DOHH2 (cell line): Measurements from ENCODE around the gene SMC5.

Source experiments
- H3F3A ChIP-seq: fragments of 200-600 bp; sonication (generic), shearing (Covaris generic); 2 replicates; pipeline ENCODE4 v1.6.0; 2016; ENCODE audit warnings: antibody characterized with exemption, mild to moderate bottlenecking; ENCODE audit not compliant: control insufficient read depth, insufficient read depth
- H3K27ac ChIP-seq: fragments of 200-600 bp; sonication (generic); 2 replicates; pipeline ENCODE4 v1.5.1; 2014; ENCODE audit warnings: low read depth, mild to moderate bottlenecking, low read length, moderate library complexity
- H3K27me3 ChIP-seq: fragments of 200-600 bp; sonication (generic); 2 replicates; pipeline ENCODE4 v1.6.1; 2014; ENCODE audit warnings: mild to moderate bottlenecking, low read length, mixed read lengths; ENCODE audit not compliant: control insufficient read depth
- H3K36me3 ChIP-seq: fragments of 200-600 bp; sonication (generic); 2 replicates; pipeline ENCODE4 v1.6.1; 2014; ENCODE audit warnings: mild to moderate bottlenecking, low read length, moderate library complexity, mixed read lengths; ENCODE audit not compliant: control insufficient read depth
- H3K4me1 ChIP-seq: fragments of 200-600 bp; sonication (generic); 2 replicates; pipeline ENCODE4 v1.6.1; 2014; ENCODE audit warnings: mild to moderate bottlenecking, low read length, mixed read lengths; ENCODE audit not compliant: control insufficient read depth
- H3K4me2 ChIP-seq: fragments of 200-600 bp; sonication (generic); 2 replicates; pipeline ENCODE4 v1.6.0; 2014; ENCODE audit warnings: mild to moderate bottlenecking, low read length, moderate library complexity
- H3K4me3 ChIP-seq: fragments of 200-600 bp; sonication (generic); 2 replicates; pipeline ENCODE4 v1.5.1; 2014; ENCODE audit warnings: mild to moderate bottlenecking, low read length, mixed read lengths
- H3K79me2 ChIP-seq: fragments of 200-600 bp; sonication (generic); 2 replicates; pipeline ENCODE4 v1.6.1; 2014; ENCODE audit warnings: mild to moderate bottlenecking, low read length, mixed read lengths; ENCODE audit not compliant: control insufficient read depth
- H3K9me2 ChIP-seq: fragments of 200-600 bp; sonication (generic); replicated peaks from 2 replicates; pipeline ENCODE4 v1.6.1; 2014; ENCODE audit warnings: mild to moderate bottlenecking, low read length, mixed read lengths; ENCODE audit not compliant: control insufficient read depth
- H3K9me3 ChIP-seq: fragments of 200-600 bp; sonication (generic); 2 replicates; pipeline ENCODE4 v1.6.1; 2014; ENCODE audit warnings: antibody characterized with exemption, low read length, mixed read lengths; ENCODE audit not compliant: control insufficient read depth, insufficient read depth
- H4K20me1 ChIP-seq: fragments of 200-600 bp; sonication (generic); 2 replicates; pipeline ENCODE4 v1.6.0; 2014; ENCODE audit warnings: low read depth, mild to moderate bottlenecking, antibody characterized with exemption, low read length, moderate library complexity; ENCODE audit not compliant: control insufficient read depth, insufficient read depth
- EZH2phosphoT487 ChIP-seq: fragments of 200-600 bp; sonication (generic); IDR thresholded peaks from 2 replicates; pipeline ENCODE4 v1.6.1; 2017; ENCODE audit warnings: borderline replicate concordance, mild to moderate bottlenecking, antibody characterized with exemption, low read length, moderate library complexity, mixed read lengths
- TF ChIP-seq, protein P1 (sequence below): fragments of 200-600 bp; sonication (generic); IDR thresholded peaks from one replicate; pipeline ENCODE4 v1.5.1; 2014; ENCODE audit warnings: antibody characterized with exemption, mild to moderate bottlenecking, low read depth, low read length; ENCODE audit not compliant: poor library complexity, severe bottlenecking

The SMC5 gene

GRCh38 chr9:70250221-70250620 is 8.6 kb upstream of the SMC5 start:
- no peak overlapping the region for H3K4me3 ChIP-seq
- no peaks in the 10 kb centered on the region for H4K20me1 ChIP-seq
- H3K27me3 ChIP-seq = no peaks in the 10 kb centered on the region
- H3F3A ChIP-seq = no peaks in the 10 kb centered on the region
- H3K36me3 ChIP-seq = no peaks in the 10 kb centered on the region
- H3K27ac ChIP-seq = no peak overlapping the region
- H3K9me3 ChIP-seq = no peaks in the 10 kb centered on the region
- H3K9me2 ChIP-seq = no peaks in the 10 kb centered on the region
- no peaks in the 10 kb centered on the region for H3K79me2 ChIP-seq
- H3K4me2 ChIP-seq = no peak overlapping the region
- no peak for TF ChIP-seq EZH2phosphoT487
- TF ChIP-seq, protein P1, sequence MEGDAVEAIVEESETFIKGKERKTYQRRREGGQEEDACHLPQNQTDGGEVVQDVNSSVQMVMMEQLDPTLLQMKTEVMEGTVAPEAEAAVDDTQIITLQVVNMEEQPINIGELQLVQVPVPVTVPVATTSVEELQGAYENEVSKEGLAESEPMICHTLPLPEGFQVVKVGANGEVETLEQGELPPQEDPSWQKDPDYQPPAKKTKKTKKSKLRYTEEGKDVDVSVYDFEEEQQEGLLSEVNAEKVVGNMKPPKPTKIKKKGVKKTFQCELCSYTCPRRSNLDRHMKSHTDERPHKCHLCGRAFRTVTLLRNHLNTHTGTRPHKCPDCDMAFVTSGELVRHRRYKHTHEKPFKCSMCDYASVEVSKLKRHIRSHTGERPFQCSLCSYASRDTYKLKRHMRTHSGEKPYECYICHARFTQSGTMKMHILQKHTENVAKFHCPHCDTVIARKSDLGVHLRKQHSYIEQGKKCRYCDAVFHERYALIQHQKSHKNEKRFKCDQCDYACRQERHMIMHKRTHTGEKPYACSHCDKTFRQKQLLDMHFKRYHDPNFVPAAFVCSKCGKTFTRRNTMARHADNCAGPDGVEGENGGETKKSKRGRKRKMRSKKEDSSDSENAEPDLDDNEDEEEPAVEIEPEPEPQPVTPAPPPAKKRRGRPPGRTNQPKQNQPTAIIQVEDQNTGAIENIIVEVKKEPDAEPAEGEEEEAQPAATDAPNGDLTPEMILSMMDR = no peak
- no peaks in the 10 kb centered on the region for H3K4me1 ChIP-seq

GRCh38 chr9:70255486-70255885 is 3.3 kb upstream of the SMC5 start:
- Histone ChIP-seq H3K27me3 (no peaks in the 10 kb centered on the region), H3K4me3 (no peak overlapping the region), H3K4me2 (peak overlapping the region; percentile 18; the same call in 1 of the 2 replicates), H3K9me2 (no peaks in the 10 kb centered on the region), H3F3A (0 out of 2 replicates have a peak, but pooled peaks cover 5% of the 10 kb centered on the region), H3K79me2 (peaks cover 26% of the 10 kb centered on the region), H4K20me1 (0 out of 2 replicates have a peak, but pooled peaks cover 5% of the 10 kb centered on the region), H3K27ac (no peak overlapping the region), H3K4me1 (peaks cover 31% of the 10 kb centered on the region), H3K36me3 (peaks cover 11% of the 10 kb centered on the region), H3K9me3 (no peaks in the 10 kb centered on the region)
- TF ChIP-seq, protein P1 = no peak
- no peak for TF ChIP-seq EZH2phosphoT487

GRCh38 chr9:70256123-70256551 is 2.6 kb upstream of the SMC5 start:
- no peaks in the 10 kb centered on the region for H3K9me3 ChIP-seq
- H3K4me3 ChIP-seq = no peak overlapping the region
- TF ChIP-seq, protein P1 = no peak
- no peak for TF ChIP-seq EZH2phosphoT487
- no peaks in the 10 kb centered on the region for H3K9me2 ChIP-seq
- H3F3A ChIP-seq = 0 out of 2 replicates have a peak, but pooled peaks cover 5% of the 10 kb centered on the region
- 0 out of 2 replicates have a peak overlapping the region, but pooled peaks have one; percentile 7 for H3K4me2 ChIP-seq
- H3K27me3 ChIP-seq = no peaks in the 10 kb centered on the region
- peaks cover 38% of the 10 kb centered on the region for H3K4me1 ChIP-seq
- H3K27ac ChIP-seq = no peak overlapping the region
- peaks cover 33% of the 10 kb centered on the region for H3K79me2 ChIP-seq
- H4K20me1 ChIP-seq = peaks cover 10% of the 10 kb centered on the region; the same call in 1 of the 2 replicates
- H3K36me3 ChIP-seq = peaks cover 18% of the 10 kb centered on the region
